Measurements from ENCODE around the gene TRIM15. TPM values are rescaled to one million over a fixed set of nuclear protein-coding genes. Genes with fewer than 3 reads are reported as not detected.
"Not testable (repeated sequence)": the region's sequence is repeated elsewhere in the genome, so short reads cannot be mapped to it uniquely, and the experiment has no call there.

The TRIM15 gene
- total RNA-seq, 2 donors from 2014 or later: 0.84 to 0.95 TPM

GRCh38 chr6:30160785-30161531 lies 2.4 kb upstream of the TRIM15 start, which contains the start of gene TRIM10:
Gene TRIM10 (minus strand): TSS chr6:30161211. CDS start chr6:30160858, 353 bp downstream.
- no peak for ATAC-seq (replicated peaks in 1 of 2)
- H3K4me1 Mint-ChIP-seq (ENCODE audit: low read depth): peaks cover 50% of the 10 kb centered on the region
- peaks cover 30% of the 10 kb centered on the region for H3K27me3 Mint-ChIP-seq (ENCODE audit: low read depth)
- no peaks in the 10 kb centered on the region for H3K36me3 Mint-ChIP-seq (ENCODE audit: insufficient read depth in 2 of 2)
- H3K9me3 Mint-ChIP-seq: no peaks in the 10 kb centered on the region
- no peak for DNase-seq
- H3K27ac Mint-ChIP-seq: no peak within 1 kb of the TSS
- H3K4me3 Mint-ChIP-seq: peak within 1 kb of the TSS in 1 of 2 donors; percentile 69

GRCh38 chr6:30162265-30163089 lies 869 bp upstream of the TRIM15 start:
- Mint-ChIP-seq H3K9me3 (no peaks in the 10 kb centered on the region), H3K36me3 (ENCODE audit: insufficient read depth in 2 of 2) (no peaks in the 10 kb centered on the region), H3K4me3 (peak overlapping the region; percentile 52 to 69), H3K27me3 (ENCODE audit: low read depth) (peaks cover 35% of the 10 kb centered on the region), H3K4me1 (ENCODE audit: low read depth) (peaks cover 58% of the 10 kb centered on the region), H3K27ac (no peak overlapping the region)
- no peak for DNase-seq
- no peak for ATAC-seq (replicated peaks in 1 of 2)

GRCh38 chr6:30163918-30164654 lies 740 bp downstream of the TRIM15 start:
- DNase-seq (no peak), ATAC-seq (replicated peaks in 1 of 2) (no peak)
- H3K27ac Mint-ChIP-seq: no peak overlapping the region
- peak overlapping the region in 1 of 2 donors; percentile 52 for H3K4me3 Mint-ChIP-seq
- no peaks in the 10 kb centered on the region for H3K9me3 Mint-ChIP-seq
- H3K4me1 Mint-ChIP-seq (ENCODE audit: low read depth): peaks cover 55% of the 10 kb centered on the region
- peaks cover 50% of the 10 kb centered on the region for H3K27me3 Mint-ChIP-seq (ENCODE audit: low read depth)
- H3K36me3 Mint-ChIP-seq (ENCODE audit: insufficient read depth in 2 of 2): no peaks in the 10 kb centered on the region

- H3K27me3 Mint-ChIP-seq (ENCODE audit: low read depth): peaks cover 53% of the 10 kb centered on the region
- H3K9me3 Mint-ChIP-seq: no peaks in the 10 kb centered on the region
- H3K27ac Mint-ChIP-seq: no peak overlapping the region
- H3K4me3 Mint-ChIP-seq: no peak overlapping the region
- peaks cover 52% of the 10 kb centered on the region for H3K4me1 Mint-ChIP-seq (ENCODE audit: low read depth)
- DNase-seq (no peak), ATAC-seq (replicated peaks in 1 of 2) (no peak)
- H3K36me3 Mint-ChIP-seq (ENCODE audit: insufficient read depth in 2 of 2): no peaks in the 10 kb centered on the region
Observed at GRCh38 chr6:30164714-30165113, 1.4 kb downstream of the TRIM15 start.

- H3K4me3 Mint-ChIP-seq; DNase-seq; H3K9me3 Mint-ChIP-seq; H3K27ac Mint-ChIP-seq; H3K36me3 Mint-ChIP-seq (ENCODE audit: insufficient read depth in 2 of 2); ATAC-seq (replicated peaks in 1 of 2): not testable (repeated sequence)
- Mint-ChIP-seq H3K27me3 (ENCODE audit: low read depth) (peaks cover 53% of the 10 kb centered on the region), H3K4me1 (ENCODE audit: low read depth) (peaks cover 52% of the 10 kb centered on the region)
Observed at GRCh38 chr6:30165238-30165637, 1.9 kb downstream of the TRIM15 start.

- peak; percentile 41 to 45 for DNase-seq
- Mint-ChIP-seq H3K27me3 (ENCODE audit: low read depth) (peaks cover 65% of the 10 kb centered on the region), H3K4me1 (ENCODE audit: low read depth) (peaks cover 54% of the 10 kb centered on the region), H3K36me3 (ENCODE audit: insufficient read depth in 2 of 2) (no peaks in the 10 kb centered on the region), H3K9me3 (no peaks in the 10 kb centered on the region), H3K27ac (peak overlapping the region; percentile 24), H3K4me3 (peak overlapping the region; percentile 31 to 45)
- ATAC-seq (replicated peaks in 1 of 2): peak; percentile 60 to 64
Observed at GRCh38 chr6:30167101-30167500, 3.8 kb downstream of the TRIM15 start.

- H3K27ac Mint-ChIP-seq: no peak overlapping the region
Observed at GRCh38 chr6:30168741-30169140, 5.4 kb downstream of the TRIM15 start.

GRCh38 chr6:30169658-30170614 lies 6.6 kb downstream of the TRIM15 start:
- H3K9me3 Mint-ChIP-seq: no peaks in the 10 kb centered on the region
- H3K4me3 Mint-ChIP-seq: no peak overlapping the region
- H3K27me3 Mint-ChIP-seq (ENCODE audit: low read depth): peaks cover 79% of the 10 kb centered on the region

More at GRCh38 chr6:30168741-30169140, 5.4 kb downstream of the TRIM15 start:
- Mint-ChIP-seq H3K9me3 (no peaks in the 10 kb centered on the region), H3K4me1 (ENCODE audit: low read depth) (peaks cover 41% of the 10 kb centered on the region), H3K4me3 (no peak overlapping the region), H3K27me3 (ENCODE audit: low read depth) (peaks cover 77% of the 10 kb centered on the region), H3K36me3 (ENCODE audit: insufficient read depth in 2 of 2) (no peaks in the 10 kb centered on the region)
- no peak for DNase-seq
- no peak for ATAC-seq (replicated peaks in 1 of 2)

GRCh38 chr6:30171677-30172471 lies 8.5 kb downstream of the TRIM15 start:
- no peaks in the 10 kb centered on the region for H3K9me3 Mint-ChIP-seq
- ATAC-seq (replicated peaks in 1 of 2) (peak; percentile 45 to 46), DNase-seq (no peak)
- no peak overlapping the region for H3K27ac Mint-ChIP-seq
- H3K4me3 Mint-ChIP-seq: peak overlapping the region; percentile 34 to 53
- H3K36me3 Mint-ChIP-seq (ENCODE audit: insufficient read depth in 2 of 2): no peaks in the 10 kb centered on the region
- peaks cover 81% of the 10 kb centered on the region for H3K27me3 Mint-ChIP-seq (ENCODE audit: low read depth)
- H3K4me1 Mint-ChIP-seq (ENCODE audit: low read depth): peaks cover 21% of the 10 kb centered on the region

More at GRCh38 chr6:30169658-30170614, 6.6 kb downstream of the TRIM15 start:
- peaks cover 30% of the 10 kb centered on the region for H3K4me1 Mint-ChIP-seq (ENCODE audit: low read depth)
- H3K36me3 Mint-ChIP-seq (ENCODE audit: insufficient read depth in 2 of 2): no peaks in the 10 kb centered on the region
- peak; percentile 74 to 78 for ATAC-seq (replicated peaks in 1 of 2)
- H3K27ac Mint-ChIP-seq: no peak overlapping the region
- peak; percentile 19 to 34 for DNase-seq

- no peak for ATAC-seq (replicated peaks in 1 of 2)
- DNase-seq: no peak
- Mint-ChIP-seq H3K9me3 (no peaks in the 10 kb centered on the region), H3K27me3 (ENCODE audit: low read depth) (peaks cover 85% of the 10 kb centered on the region), H3K36me3 (ENCODE audit: insufficient read depth in 2 of 2) (no peaks in the 10 kb centered on the region), H3K4me3 (peak overlapping the region in 1 of 2 donors; percentile 27), H3K4me1 (ENCODE audit: low read depth) (peaks cover 13% of the 10 kb centered on the region), H3K27ac (no peak overlapping the region)
Observed at GRCh38 chr6:30172681-30173080, 9.3 kb downstream of the TRIM15 start.

- peaks cover 6% of the 10 kb centered on the region for H3K4me1 Mint-ChIP-seq (ENCODE audit: low read depth)
- no peak for DNase-seq
- H3K27ac Mint-ChIP-seq: no peak overlapping the region
- H3K9me3 Mint-ChIP-seq: peaks cover 0 to 2% of the 10 kb centered on the region in 2 donors
- peaks cover 2 to 5% of the 10 kb centered on the region in 2 donors for H3K36me3 Mint-ChIP-seq (ENCODE audit: insufficient read depth in 2 of 2)
- H3K27me3 Mint-ChIP-seq (ENCODE audit: low read depth): peaks cover 76% of the 10 kb centered on the region
- ATAC-seq (replicated peaks in 1 of 2): no peak
- no peak overlapping the region for H3K4me3 Mint-ChIP-seq
Observed at GRCh38 chr6:30175765-30176164, 12.4 kb downstream of the TRIM15 start.
